GM18909 (cell line): ENCODE results near the gene RNF148.

ENCODE experiments used
- ATAC-seq: cut with Tn5 transposase; IDR thresholded peaks from one replicate; pipeline ENCODE4 v1.9.1; 2021; ENCODE audit warnings: mild to moderate bottlenecking; ENCODE audit not compliant: unreplicated experiment, poor library complexity

RNF148 gene

DNA sequence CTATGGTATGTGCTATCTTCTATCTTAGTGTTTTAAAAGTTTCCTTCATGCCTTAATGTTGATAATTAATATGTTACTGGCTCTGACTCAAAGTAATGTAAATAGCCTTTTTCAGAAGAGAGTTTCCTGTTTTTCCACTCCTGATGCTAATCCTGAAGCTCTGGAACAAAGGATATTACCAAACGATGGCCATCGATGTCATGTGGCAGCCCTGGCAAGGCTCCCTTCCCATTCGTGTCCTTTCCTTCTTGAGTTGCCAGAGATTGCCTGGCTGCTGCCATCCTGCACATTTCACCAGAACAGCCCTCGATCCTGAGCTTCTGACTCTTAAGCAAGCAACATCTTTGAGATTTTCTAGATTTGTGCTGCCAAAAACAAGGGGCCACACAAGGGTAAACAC, 49.8 kb downstream of the RNF148 start:
- ATAC-seq, result no peak
